Nephron progenitor cell (in vitro differentiated cells): ENCODE data around the gene TMEM178B.

Experiments
- DNase-seq: peaks from one replicate; pipeline ENCODE4 v3.0.0; 2021
- H3K27ac Mint-ChIP-seq: 2 replicates; pipeline ENCODE4 v1.8.0; 2021; ENCODE audit warnings: mild to moderate bottlenecking, moderate library complexity, mixed read lengths
- H3K27me3 Mint-ChIP-seq: 2 replicates; pipeline ENCODE4 v1.8.0; 2021; ENCODE audit warnings: mild to moderate bottlenecking, low read depth, mixed read lengths; ENCODE audit not compliant: poor library complexity
- H3K36me3 Mint-ChIP-seq: 2 replicates; pipeline ENCODE4 v1.8.0; 2021; ENCODE audit warnings: low read depth, mixed read lengths
- H3K4me1 Mint-ChIP-seq: 2 replicates; pipeline ENCODE4 v1.8.0; 2021; ENCODE audit warnings: mixed read lengths
- H3K4me3 Mint-ChIP-seq: 2 replicates; pipeline ENCODE4 v1.8.0; 2021; ENCODE audit warnings: mild to moderate bottlenecking, moderate library complexity, mixed read lengths
- H3K9me3 Mint-ChIP-seq: 2 replicates; pipeline ENCODE4 v1.8.0; 2021; ENCODE audit warnings: mild to moderate bottlenecking, moderate library complexity, mixed read lengths
- TF ChIP-seq, protein P1 (sequence below): fragments of 200-600 bp; sonication (generic); IDR thresholded peaks from 2 replicates; pipeline ENCODE4 v1.5.0; 2021; ENCODE audit warnings: antibody characterized with exemption

Gene TMEM178B

DNA sequence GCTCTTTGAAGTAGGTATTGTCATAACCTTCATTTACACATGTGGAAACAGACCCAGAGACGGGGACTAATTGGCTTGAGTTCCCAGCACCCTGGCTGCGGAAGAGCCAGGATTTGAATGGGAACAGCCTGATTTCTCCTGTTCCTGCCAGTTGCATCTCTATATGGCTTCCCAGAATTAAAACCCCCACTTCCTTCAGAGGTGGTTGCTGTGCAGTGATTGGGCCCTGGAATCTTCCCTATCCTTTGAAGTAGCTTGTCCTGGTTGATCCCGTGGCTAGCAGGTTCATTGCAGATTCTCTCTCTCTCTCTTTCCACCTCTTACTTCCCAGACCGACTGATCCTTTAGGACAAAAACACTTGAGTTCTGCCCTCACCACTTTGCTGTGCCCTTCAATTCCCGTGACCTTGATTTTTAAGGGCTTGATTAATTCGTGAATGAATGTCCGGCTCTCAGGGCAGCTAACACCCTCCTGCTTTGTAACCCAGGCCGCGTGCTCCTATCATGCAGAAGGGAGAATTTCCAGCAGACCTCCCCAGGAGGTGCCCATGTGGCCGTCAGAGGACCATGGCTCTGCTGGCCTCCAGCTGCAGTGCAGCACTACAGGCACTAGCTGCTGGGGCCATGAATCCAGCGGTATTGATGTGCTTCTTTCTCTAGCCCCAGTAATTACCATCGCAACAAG lies 356.7 kb downstream of the TMEM178B start:
- no peak overlapping the region for H3K4me3 Mint-ChIP-seq
- H3K9me3 Mint-ChIP-seq, result peaks cover 24% of the 10 kb centered on the region
- peaks cover 26% of the 10 kb centered on the region for H3K27me3 Mint-ChIP-seq
- no peak for DNase-seq
- peaks cover 13% of the 10 kb centered on the region for H3K4me1 Mint-ChIP-seq
- no peak overlapping the region for H3K27ac Mint-ChIP-seq
- TF ChIP-seq, protein P1, sequence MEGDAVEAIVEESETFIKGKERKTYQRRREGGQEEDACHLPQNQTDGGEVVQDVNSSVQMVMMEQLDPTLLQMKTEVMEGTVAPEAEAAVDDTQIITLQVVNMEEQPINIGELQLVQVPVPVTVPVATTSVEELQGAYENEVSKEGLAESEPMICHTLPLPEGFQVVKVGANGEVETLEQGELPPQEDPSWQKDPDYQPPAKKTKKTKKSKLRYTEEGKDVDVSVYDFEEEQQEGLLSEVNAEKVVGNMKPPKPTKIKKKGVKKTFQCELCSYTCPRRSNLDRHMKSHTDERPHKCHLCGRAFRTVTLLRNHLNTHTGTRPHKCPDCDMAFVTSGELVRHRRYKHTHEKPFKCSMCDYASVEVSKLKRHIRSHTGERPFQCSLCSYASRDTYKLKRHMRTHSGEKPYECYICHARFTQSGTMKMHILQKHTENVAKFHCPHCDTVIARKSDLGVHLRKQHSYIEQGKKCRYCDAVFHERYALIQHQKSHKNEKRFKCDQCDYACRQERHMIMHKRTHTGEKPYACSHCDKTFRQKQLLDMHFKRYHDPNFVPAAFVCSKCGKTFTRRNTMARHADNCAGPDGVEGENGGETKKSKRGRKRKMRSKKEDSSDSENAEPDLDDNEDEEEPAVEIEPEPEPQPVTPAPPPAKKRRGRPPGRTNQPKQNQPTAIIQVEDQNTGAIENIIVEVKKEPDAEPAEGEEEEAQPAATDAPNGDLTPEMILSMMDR, result no peak
- no peaks in the 10 kb centered on the region for H3K36me3 Mint-ChIP-seq

DNA sequence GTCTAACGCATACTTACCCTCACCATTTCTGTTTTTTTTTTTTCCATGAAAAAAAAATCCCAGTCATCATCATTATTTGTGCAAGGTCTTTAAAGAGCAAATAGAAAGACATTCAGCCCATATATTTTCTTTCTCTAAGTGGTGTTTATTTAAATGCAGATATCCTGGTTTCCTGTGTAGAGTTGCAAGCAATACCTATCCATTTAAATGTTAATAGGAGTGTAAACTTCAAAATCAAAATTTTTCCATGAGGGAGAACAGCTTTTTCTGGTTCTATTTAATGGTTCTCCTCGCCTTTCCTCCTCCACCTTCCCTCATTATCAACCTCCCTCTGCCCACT lies 357.2 kb downstream of the TMEM178B start:
- Mint-ChIP-seq H3K9me3 (peaks cover 20% of the 10 kb centered on the region), H3K36me3 (no peaks in the 10 kb centered on the region)

DNA sequence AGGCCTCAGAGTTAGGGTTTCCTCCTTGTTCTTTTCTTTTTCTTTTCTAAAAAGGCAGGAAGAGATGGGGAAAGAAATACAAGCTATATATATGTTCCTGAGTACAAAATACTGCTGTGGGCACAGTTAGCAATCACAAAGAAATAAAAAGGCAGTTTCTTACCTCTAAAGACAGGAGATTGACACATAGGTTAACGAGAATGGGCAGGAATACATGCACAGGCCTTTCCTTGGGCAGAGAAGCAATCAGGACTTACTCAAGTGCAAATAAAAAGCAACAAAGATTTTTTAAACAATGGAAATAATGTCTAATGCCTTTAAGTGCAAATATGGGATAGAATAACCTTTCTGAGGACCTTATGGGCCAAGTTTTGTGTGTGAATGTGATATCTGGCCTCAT lies 357.8 kb downstream of the TMEM178B start:
- TF ChIP-seq, protein P1, result no peak
- H3K4me1 Mint-ChIP-seq, result peaks cover 13% of the 10 kb centered on the region
- no peaks in the 10 kb centered on the region for H3K36me3 Mint-ChIP-seq
- H3K27ac Mint-ChIP-seq, result no peak overlapping the region
- no peak overlapping the region for H3K4me3 Mint-ChIP-seq
- no peak for DNase-seq
- peaks cover 34% of the 10 kb centered on the region for H3K27me3 Mint-ChIP-seq
- peaks cover 15% of the 10 kb centered on the region for H3K9me3 Mint-ChIP-seq

More for the DNA sequence above, 357.2 kb downstream of the TMEM178B start:
- TF ChIP-seq, protein P1, result no peak
- Mint-ChIP-seq H3K4me1 (peaks cover 13% of the 10 kb centered on the region), H3K27ac (no peak overlapping the region), H3K4me3 (no peak overlapping the region), H3K27me3 (peaks cover 30% of the 10 kb centered on the region)
- DNase-seq, result no peak

DNA sequence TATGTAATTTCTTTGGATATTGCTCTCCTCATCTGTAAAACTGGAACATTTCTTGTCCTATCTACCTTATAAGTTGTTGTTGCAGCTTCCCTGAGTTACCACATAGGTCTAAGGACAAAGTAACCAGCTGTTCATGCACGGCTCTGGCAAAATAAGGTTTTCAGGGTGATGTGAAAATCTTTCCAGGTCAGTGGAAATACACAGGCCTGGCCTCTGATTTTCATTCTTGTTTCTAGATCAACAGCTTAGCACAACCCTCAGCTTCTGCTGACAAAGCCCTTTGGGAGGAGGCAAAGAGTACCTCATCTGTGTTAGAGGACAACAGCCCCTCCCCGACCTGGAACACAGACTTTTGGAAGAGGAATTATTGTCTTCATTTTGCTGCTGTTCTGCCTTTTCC lies 359.8 kb downstream of the TMEM178B start:
- TF ChIP-seq, protein P1, result no peak
- Mint-ChIP-seq H3K4me3 (no peak overlapping the region), H3K36me3 (no peaks in the 10 kb centered on the region), H3K27ac (no peak overlapping the region), H3K9me3 (peaks cover 2% of the 10 kb centered on the region), H3K27me3 (peaks cover 39% of the 10 kb centered on the region), H3K4me1 (peaks cover 13% of the 10 kb centered on the region)
- no peak for DNase-seq

DNA sequence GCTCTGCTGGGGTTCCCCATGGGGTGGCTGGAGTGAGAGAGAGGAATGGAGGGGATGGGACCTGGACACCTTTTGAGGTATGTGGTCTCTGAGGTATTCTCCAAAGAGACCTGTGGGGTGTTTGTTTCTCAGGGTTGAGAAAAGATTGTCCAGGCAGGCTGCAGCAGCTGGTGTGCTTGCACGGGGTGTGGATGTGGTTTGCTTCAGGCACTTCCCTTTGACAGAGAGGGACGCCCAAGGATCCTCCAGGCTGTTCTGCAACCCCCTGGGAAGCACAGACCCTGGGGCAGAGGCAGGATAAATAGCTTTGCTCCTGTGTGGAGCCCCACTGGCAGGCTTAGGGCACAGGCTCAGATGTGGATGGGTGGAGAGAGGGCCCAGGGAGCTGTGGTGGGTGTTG lies 362.3 kb downstream of the TMEM178B start:
- Mint-ChIP-seq H3K36me3 (no peaks in the 10 kb centered on the region), H3K9me3 (no peaks in the 10 kb centered on the region), H3K4me1 (peaks cover 4% of the 10 kb centered on the region), H3K4me3 (no peak overlapping the region), H3K27ac (peak overlapping the region; percentile 49), H3K27me3 (peaks cover 28% of the 10 kb centered on the region)
- no peak for DNase-seq
- TF ChIP-seq, protein P1, result no peak

DNA sequence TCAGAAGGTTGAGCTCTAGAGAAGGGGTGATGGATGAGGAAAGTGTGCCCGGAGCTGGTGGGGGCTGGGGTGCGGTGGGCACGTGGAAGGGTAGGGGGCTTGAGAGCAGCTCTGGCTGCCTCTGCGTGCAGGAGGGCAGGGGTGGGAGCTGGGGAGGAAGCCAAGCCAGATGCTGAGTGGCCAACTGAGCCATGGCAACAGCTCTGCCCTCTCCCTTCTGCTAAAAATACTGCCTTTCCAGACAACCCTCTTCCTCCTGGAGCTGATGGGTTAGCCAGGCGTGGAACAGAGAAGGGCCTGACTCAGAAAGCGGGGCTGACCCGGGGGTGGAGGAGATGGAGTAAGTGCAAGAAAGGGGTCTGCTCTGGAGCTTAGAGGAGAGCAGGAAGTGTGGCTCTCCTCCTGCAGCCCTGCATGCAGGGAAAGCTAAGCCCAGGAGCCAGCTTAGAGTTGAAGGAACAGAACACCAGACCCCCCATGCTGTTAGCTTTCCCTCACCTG lies 362.8 kb downstream of the TMEM178B start:
- no peaks in the 10 kb centered on the region for H3K4me1 Mint-ChIP-seq
- no peak overlapping the region for H3K27ac Mint-ChIP-seq
- H3K36me3 Mint-ChIP-seq, result no peaks in the 10 kb centered on the region
- TF ChIP-seq, protein P1, result no peak
- no peak overlapping the region for H3K4me3 Mint-ChIP-seq
- no peaks in the 10 kb centered on the region for H3K9me3 Mint-ChIP-seq
- H3K27me3 Mint-ChIP-seq, result peaks cover 26% of the 10 kb centered on the region
- DNase-seq, result no peak
